Kidney tubule cell (primary cell): ENCODE results near the gene MUC20.
"Not testable (repeated sequence)": the region's sequence is repeated elsewhere in the genome, so short reads cannot be mapped to it uniquely, and the experiment has no call there.

Source experiments
- DNase-seq: peaks from one replicate; pipeline ENCODE4 v3.0.0-alpha.2; 2018; ENCODE audit warnings: low spot score

Gene MUC20

GRCh38 chr3:195720831-195721506 is at the start of gene MUC20:
Gene MUC20, plus strand, starts transcription at chr3:195720978. Its CDS starts 30 bp downstream, at chr3:195721008.
- DNase-seq = peak; percentile 55

GRCh38 chr3:195671283-195671682 is 49.5 kb upstream of the MUC20 start:
- DNase-seq = not testable (repeated sequence)

GRCh38 chr3:195673711-195674110 is 47.1 kb upstream of the MUC20 start:
- DNase-seq = not testable (repeated sequence)

- DNase-seq = not testable (repeated sequence)
Measured at GRCh38 chr3:195678391-195679015, 42.3 kb upstream of the MUC20 start.

- not testable (repeated sequence) for DNase-seq
Measured at GRCh38 chr3:195680690-195681089, 40.1 kb upstream of the MUC20 start.

- not testable (repeated sequence) for DNase-seq
Measured at GRCh38 chr3:195681458-195682103, 39.2 kb upstream of the MUC20 start.

- peak; percentile 65 for DNase-seq
Measured at GRCh38 chr3:195682104-195682742, 38.6 kb upstream of the MUC20 start.

- not testable (repeated sequence) for DNase-seq
Measured at GRCh38 chr3:195683722-195684526, 36.9 kb upstream of the MUC20 start.

- DNase-seq = not testable (repeated sequence)
Measured at GRCh38 chr3:195684527-195685257, 36.1 kb upstream of the MUC20 start.

GRCh38 chr3:195686537-195687208 is 34.1 kb upstream of the MUC20 start:
- not testable (repeated sequence) for DNase-seq

GRCh38 chr3:195687209-195687760 is 33.5 kb upstream of the MUC20 start:
- DNase-seq = peak; percentile 17

GRCh38 chr3:195688471-195689183 is 32.2 kb upstream of the MUC20 start:
- DNase-seq = not testable (repeated sequence)

- not testable (repeated sequence) for DNase-seq
Measured at GRCh38 chr3:195689184-195690070, 31.4 kb upstream of the MUC20 start.

GRCh38 chr3:195690951-195691350 is 29.8 kb upstream of the MUC20 start:
- no peak for DNase-seq

- DNase-seq = not testable (repeated sequence)
Measured at GRCh38 chr3:195691596-195692353, 29.0 kb upstream of the MUC20 start.

- DNase-seq = no peak
Measured at GRCh38 chr3:195692354-195692685, 28.5 kb upstream of the MUC20 start.

GRCh38 chr3:195692781-195693427 is 27.9 kb upstream of the MUC20 start:
- DNase-seq = no peak
